Tibial artery (tissue), 4 donors: ENCODE results near the gene PIEZO2.

ENCODE experiments used
- DNase-seq, 2 donors: peaks; one replicate each; pipeline ENCODE4 v3.0.0-alpha.2; 2019
- H3K27ac ChIP-seq, 2 donors: fragments of 200-600 bp; sonication (generic) in 1 of 2; 1 replicate in 1 of 2; 2 replicates in 1 of 2; pipeline ENCODE4 v1.5.1; 2018 to 2019; ENCODE audit warnings: mild to moderate bottlenecking in 1 of 2
- H3K27me3 ChIP-seq, 2 donors: fragments of 200-600 bp; sonication (generic) in 1 of 2; one replicate each; pipeline versions ENCODE4 v1.5.1 to v1.6.0; 2016 to 2019
- H3K36me3 ChIP-seq, 3 donors: fragments of 200-600 bp; sonication (generic) in 2 of 3; one replicate each; pipeline ENCODE4 v1.5.1; 2016 to 2019; ENCODE audit warnings: mild to moderate bottlenecking in 2 of 3
- H3K4me1 ChIP-seq, 4 donors: fragments of 200-600 bp; sonication (generic) in 2 of 4; 1 replicate in 3 of 4; 2 replicates in 1 of 4; pipeline ENCODE4 v1.5.1; 2016 to 2019
- H3K4me3 ChIP-seq, 2 donors: fragments of 200-600 bp; sonication (generic) in 1 of 2; 1 replicate in 1 of 2; 2 replicates in 1 of 2; pipeline ENCODE4 v1.5.1; 2018 to 2019; ENCODE audit warnings: mild to moderate bottlenecking in 2 of 2
- H3K9me3 ChIP-seq, 3 donors: fragments of 200-600 bp; sonication (generic) in 1 of 3; one replicate each; pipeline ENCODE4 v1.5.1; 2016 to 2019
- intact Hi-C: fragments of 100-400 bp; cut with DNase I; formaldehyde crosslinking; loops from one replicate; pipeline ENCODE4 v1.15.0; 2023; ENCODE audit warnings: low total_unique reads
- TF ChIP-seq, protein P1 (sequence below), 2 experiments: fragments of 200-600 bp in 1 of 2; fragments of 450-650 bp in 1 of 2; IDR thresholded peaks; one replicate each; pipeline ENCODE4 v1.5.1; 2017 to 2019; ENCODE audit warnings: antibody characterized with exemption in 2 of 2, mild to moderate bottlenecking in 1 of 2, moderate library complexity in 1 of 2

The PIEZO2 gene

DNA sequence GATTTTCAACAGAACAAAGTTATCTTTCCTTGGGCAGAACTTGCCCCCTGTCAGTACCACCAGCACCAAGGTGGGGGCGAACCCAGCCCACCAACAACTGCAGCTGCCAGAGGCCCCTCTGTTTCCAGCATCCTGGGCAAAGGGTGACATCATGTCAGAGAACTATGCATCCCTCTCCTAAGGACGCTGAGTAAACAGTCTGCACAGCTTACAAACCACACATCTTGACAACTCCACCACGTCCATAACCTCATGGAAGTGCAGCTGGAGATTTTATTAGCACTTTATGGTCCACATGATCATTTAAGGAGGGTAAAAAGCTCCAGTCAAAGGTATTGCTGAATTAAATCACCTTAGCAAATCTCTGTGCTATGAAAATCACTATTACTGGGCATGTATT, 40.4 kb downstream of the PIEZO2 start:
- intact Hi-C loops: no loop called here
- Histone ChIP-seq H3K4me1 (peaks cover 0 to 3% (median 0%) of the 10 kb centered on the region in 4 donors), H3K27ac (no peak overlapping the region), H3K4me3 (no peak overlapping the region), H3K9me3 (no peaks in the 10 kb centered on the region), H3K36me3 (no peaks in the 10 kb centered on the region), H3K27me3 (peaks cover 0 to 2% of the 10 kb centered on the region in 2 donors)
- TF ChIP-seq, protein P1, sequence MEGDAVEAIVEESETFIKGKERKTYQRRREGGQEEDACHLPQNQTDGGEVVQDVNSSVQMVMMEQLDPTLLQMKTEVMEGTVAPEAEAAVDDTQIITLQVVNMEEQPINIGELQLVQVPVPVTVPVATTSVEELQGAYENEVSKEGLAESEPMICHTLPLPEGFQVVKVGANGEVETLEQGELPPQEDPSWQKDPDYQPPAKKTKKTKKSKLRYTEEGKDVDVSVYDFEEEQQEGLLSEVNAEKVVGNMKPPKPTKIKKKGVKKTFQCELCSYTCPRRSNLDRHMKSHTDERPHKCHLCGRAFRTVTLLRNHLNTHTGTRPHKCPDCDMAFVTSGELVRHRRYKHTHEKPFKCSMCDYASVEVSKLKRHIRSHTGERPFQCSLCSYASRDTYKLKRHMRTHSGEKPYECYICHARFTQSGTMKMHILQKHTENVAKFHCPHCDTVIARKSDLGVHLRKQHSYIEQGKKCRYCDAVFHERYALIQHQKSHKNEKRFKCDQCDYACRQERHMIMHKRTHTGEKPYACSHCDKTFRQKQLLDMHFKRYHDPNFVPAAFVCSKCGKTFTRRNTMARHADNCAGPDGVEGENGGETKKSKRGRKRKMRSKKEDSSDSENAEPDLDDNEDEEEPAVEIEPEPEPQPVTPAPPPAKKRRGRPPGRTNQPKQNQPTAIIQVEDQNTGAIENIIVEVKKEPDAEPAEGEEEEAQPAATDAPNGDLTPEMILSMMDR (IDR thresholded peaks at IDR 0.05): no peak
- no peak for DNase-seq

DNA sequence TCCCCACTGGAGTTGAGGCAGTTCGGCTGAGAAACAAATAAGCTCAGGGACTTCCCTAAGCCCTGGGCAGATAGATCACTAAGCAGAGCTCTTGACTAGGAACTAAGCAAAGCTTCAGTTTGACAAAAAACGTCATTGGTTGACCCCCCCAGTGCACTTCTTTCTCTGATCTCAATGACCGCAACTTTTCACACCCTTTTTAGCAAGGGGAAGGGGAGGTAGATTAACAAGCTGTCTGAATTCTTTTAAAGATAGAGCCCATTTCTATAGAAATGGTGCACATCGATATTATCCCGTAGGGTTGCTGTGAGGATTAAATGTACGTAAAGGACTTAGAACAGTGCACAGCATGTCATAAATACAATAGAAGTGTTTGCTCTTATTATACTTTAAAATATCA, 42.5 kb downstream of the PIEZO2 start:
- TF ChIP-seq, protein P1 (IDR thresholded peaks at IDR 0.05): no peak
- no peaks in the 10 kb centered on the region for H3K9me3 ChIP-seq
- intact Hi-C loops: no loop called here
- H3K4me3 ChIP-seq: no peak overlapping the region
- H3K4me1 ChIP-seq: peaks cover 0 to 3% (median 0%) of the 10 kb centered on the region in 4 donors
- no peaks in the 10 kb centered on the region for H3K36me3 ChIP-seq
- H3K27ac ChIP-seq: no peak overlapping the region
- no peak for DNase-seq
- H3K27me3 ChIP-seq: peaks cover 0 to 2% of the 10 kb centered on the region in 2 donors

DNA sequence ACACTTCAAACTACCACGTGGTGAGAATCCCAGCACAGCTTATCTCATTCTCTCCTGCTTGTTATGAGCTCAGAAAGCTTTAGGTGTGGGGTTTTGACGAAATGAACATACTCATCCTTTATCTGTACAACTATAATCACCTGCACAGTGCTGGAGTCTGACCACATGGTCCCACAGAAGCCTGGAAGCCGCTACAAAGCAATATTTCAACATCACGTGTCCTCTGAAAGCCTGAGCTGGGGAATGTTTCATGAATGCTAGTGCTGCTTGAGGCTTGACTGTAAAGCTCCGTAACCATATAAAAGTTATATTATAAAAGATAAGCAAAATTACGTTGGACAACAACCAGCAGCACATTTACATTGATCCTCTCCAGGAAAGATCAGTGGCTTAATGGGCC, 43.9 kb downstream of the PIEZO2 start:
- intact Hi-C loops: no loop called here
- Histone ChIP-seq H3K36me3 (no peaks in the 10 kb centered on the region), H3K4me1 (peaks cover 0 to 3% (median 0%) of the 10 kb centered on the region in 4 donors), H3K4me3 (no peak overlapping the region), H3K9me3 (no peaks in the 10 kb centered on the region), H3K27me3 (peaks cover 0 to under 1% of the 10 kb centered on the region in 2 donors), H3K27ac (no peak overlapping the region)
- DNase-seq: no peak
- TF ChIP-seq, protein P1 (IDR thresholded peaks at IDR 0.05): no peak

DNA sequence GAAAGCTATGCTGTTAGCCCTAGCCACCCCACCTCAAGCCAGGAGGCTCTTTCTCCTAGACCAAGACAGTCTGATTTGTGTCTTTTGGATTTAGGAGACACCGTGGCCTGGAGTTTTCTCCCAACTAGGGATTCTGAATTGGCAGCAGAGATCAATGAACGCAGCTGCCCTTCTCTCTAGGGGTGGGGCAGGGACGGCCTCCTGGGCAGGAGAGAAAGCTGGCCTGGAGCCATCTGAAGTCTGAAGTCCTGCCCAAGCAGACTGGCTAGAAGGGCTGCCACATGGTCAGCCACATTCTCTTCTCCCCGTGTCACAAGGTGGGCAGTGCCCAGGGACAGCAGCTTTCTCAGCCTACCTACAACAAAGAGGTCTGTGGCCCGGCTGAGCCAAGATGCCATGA, 45.1 kb downstream of the PIEZO2 start:
- TF ChIP-seq, protein P1 (IDR thresholded peaks at IDR 0.05): no peak
- intact Hi-C loops: no loop called here
- no peak overlapping the region for H3K27ac ChIP-seq
- DNase-seq: no peak
- H3K4me3 ChIP-seq: no peak overlapping the region
- H3K9me3 ChIP-seq: no peaks in the 10 kb centered on the region
- H3K4me1 ChIP-seq: peaks cover 0 to 3% (median 0%) of the 10 kb centered on the region in 4 donors
- H3K36me3 ChIP-seq: no peaks in the 10 kb centered on the region
- no peaks in the 10 kb centered on the region for H3K27me3 ChIP-seq

DNA sequence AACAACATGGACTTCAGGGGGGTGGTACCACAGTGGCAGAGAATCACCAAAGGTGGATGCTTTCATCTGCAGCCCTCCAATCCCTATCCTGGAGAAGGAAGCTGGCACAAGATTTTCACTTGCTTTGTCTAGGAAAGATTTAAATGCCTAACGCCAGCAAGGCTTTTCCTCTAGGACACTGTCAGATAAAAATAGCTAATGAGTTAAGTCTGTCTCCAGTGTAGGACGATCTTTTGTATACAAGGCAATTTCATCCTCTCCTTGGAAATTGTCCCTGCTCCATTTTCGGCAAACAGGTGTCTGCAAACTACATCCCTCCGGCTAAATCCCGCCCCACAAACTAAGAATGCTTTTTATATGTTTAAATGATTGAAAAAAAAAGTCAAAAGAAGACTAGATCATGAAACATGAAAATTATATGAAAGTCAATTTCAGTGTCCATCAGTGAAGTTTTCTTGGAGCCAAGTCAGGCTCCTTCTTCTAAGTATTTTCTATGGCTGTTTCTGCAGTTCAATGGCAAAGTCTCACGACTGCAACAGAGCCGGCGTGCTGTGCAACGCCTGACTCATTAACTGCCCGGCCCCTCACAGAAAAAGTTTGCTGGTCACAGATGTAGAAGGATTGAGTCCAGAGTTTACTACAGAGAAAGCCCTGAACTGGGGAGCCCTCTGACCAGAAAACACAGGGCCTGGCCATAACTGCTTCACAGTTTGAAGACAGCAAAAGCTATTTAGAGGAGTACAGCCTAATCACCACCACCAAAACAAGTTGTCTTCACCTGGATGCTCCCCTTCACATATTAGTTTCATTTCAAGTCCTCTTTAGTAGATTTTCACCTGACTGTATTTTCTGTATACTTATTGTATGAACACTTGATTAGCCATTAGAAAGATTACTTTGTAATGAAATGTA, 52.3 kb downstream of the PIEZO2 start:
- no peak for DNase-seq
- H3K9me3 ChIP-seq: no peaks in the 10 kb centered on the region
- intact Hi-C loops: no loop called here
- TF ChIP-seq, protein P1 (IDR thresholded peaks at IDR 0.05): no peak
- no peak overlapping the region for H3K4me3 ChIP-seq
- H3K36me3 ChIP-seq: no peaks in the 10 kb centered on the region
- H3K4me1 ChIP-seq: peaks cover 0 to 32% (median 17%) of the 10 kb centered on the region in 4 donors
- no peaks in the 10 kb centered on the region for H3K27me3 ChIP-seq
- H3K27ac ChIP-seq: no peak overlapping the region
